IMR-90 (cell line): ENCODE results near the gene ATG9B. TPM values are rescaled to one million over a fixed set of nuclear protein-coding genes. Genes with fewer than 3 reads are reported as not detected.

ENCODE experiments used
- ATAC-seq: fragments of 200-7000 bp; cut with Tn5 transposase; 2 replicates; pipeline ENCODE4 v1.9.1; 2020; ENCODE audit warnings: low read depth, mild to moderate bottlenecking, moderate library complexity
- BruUV-seq: library from RNA; stranded (reverse); fragments of 400-500 nt; replicated peaks from 2 replicates; lab custom pipeline; 2021; lab: Mats Ljungman, UMichigan
- CTCF ChIA-PET: fragments of 300-600 bp; formaldehyde crosslinking; extraction: SDS; loops from one replicate; lab custom pipeline; 2021; ENCODE audit warnings: antibody characterized with exemption; lab: Yijun Ruan, JAX
- POLR2A ChIA-PET: fragments of 300-600 bp; sonication (Branson Sonifier 250); formaldehyde crosslinking; loops from one replicate; lab custom pipeline; 2022; ENCODE audit warnings: antibody characterized with exemption; ENCODE audit not compliant: unreplicated experiment; lab: Charles Lee
- DNase-seq: peaks from one replicate; pipeline ENCODE4 v3.0.0; 2013
- H2AFZ ChIP-seq: replicated peaks from 2 replicates; pipeline ENCODE3; 2013; ENCODE audit warnings: low read length, mild to moderate bottlenecking; ENCODE audit not compliant: poor library complexity
- H2AK5ac ChIP-seq: 2 replicates; pipeline ENCODE4 v1.6.1; 2013; ENCODE audit warnings: low read depth, low read length, inconsistent platforms
- H2AK9ac ChIP-seq: replicated peaks from 2 replicates; pipeline ENCODE3; 2013; ENCODE audit warnings: mild to moderate bottlenecking, low read depth, low read length, moderate library complexity; ENCODE audit not compliant: poor library complexity
- H2BK120ac ChIP-seq: 2 replicates; pipeline ENCODE4 v1.6.1; 2013; ENCODE audit warnings: low read depth, low read length, inconsistent platforms
- H2BK15ac ChIP-seq: 3 replicates; pipeline ENCODE4 v1.6.1; 2013; ENCODE audit warnings: low read depth, low read length, inconsistent platforms
- H2BK20ac ChIP-seq: 2 replicates; pipeline ENCODE4 v1.6.1; 2013; ENCODE audit warnings: low read depth, mild to moderate bottlenecking, inconsistent platforms, low read length, moderate library complexity
- H2BK5ac ChIP-seq: 2 replicates; pipeline ENCODE4 v1.6.1; 2013; ENCODE audit warnings: mild to moderate bottlenecking, low read depth, low read length, inconsistent platforms; ENCODE audit not compliant: poor library complexity, severe bottlenecking
- H3K14ac ChIP-seq: replicated peaks from 2 replicates; pipeline ENCODE4 v1.6.1; 2013; ENCODE audit warnings: low read depth, low read length, inconsistent platforms
- H3K18ac ChIP-seq: 2 replicates; pipeline ENCODE4 v1.6.1; 2013; ENCODE audit warnings: low read depth, low read length, control low read depth
- H3K23ac ChIP-seq: 2 replicates; pipeline ENCODE4 v1.6.1; 2013; ENCODE audit warnings: low read depth, low read length, inconsistent platforms
- H3K27ac ChIP-seq: 2 replicates; pipeline ENCODE4 v1.5.1; 2013; ENCODE audit warnings: mild to moderate bottlenecking, control low read depth, low read length; ENCODE audit not compliant: insufficient read depth
- H3K27me3 ChIP-seq: 2 replicates; pipeline ENCODE4 v1.6.1; 2013; ENCODE audit warnings: low read length; ENCODE audit not compliant: control insufficient read depth, insufficient read depth
- H3K36me3 ChIP-seq: 2 replicates; pipeline ENCODE4 v1.6.1; 2013; ENCODE audit warnings: low read length, mixed read lengths; ENCODE audit not compliant: control insufficient read depth, insufficient read depth
- H3K4ac ChIP-seq: 2 replicates; pipeline ENCODE4 v1.6.1; 2013; ENCODE audit warnings: low read depth, low read length, inconsistent platforms
- H3K4me1 ChIP-seq: 2 replicates; pipeline ENCODE4 v1.6.1; 2013; ENCODE audit warnings: low read length, mixed read lengths; ENCODE audit not compliant: control insufficient read depth, insufficient read depth
- H3K4me2 ChIP-seq: 2 replicates; pipeline ENCODE4 v1.6.1; 2013; ENCODE audit warnings: low read depth, mild to moderate bottlenecking, control low read depth, low read length, moderate library complexity
- H3K4me3 ChIP-seq: 2 replicates; pipeline ENCODE4 v1.5.1; 2013; ENCODE audit warnings: low read depth, mild to moderate bottlenecking, control low read depth, low read length, moderate library complexity; ENCODE audit not compliant: insufficient read depth
- H3K56ac ChIP-seq: 2 replicates; pipeline ENCODE4 v1.6.1; 2013; ENCODE audit warnings: low read length, inconsistent platforms; ENCODE audit not compliant: insufficient read depth; ENCODE audit errors: extremely low read depth
- H3K79me1 ChIP-seq, 2 experiments: 2 replicates each; pipeline ENCODE4 v1.6.1; 2013; ENCODE audit warnings: low read length in 2 of 2, inconsistent platforms in 1 of 2, low read depth in 1 of 2
- H3K9ac ChIP-seq: 2 replicates; pipeline ENCODE4 v1.6.1; 2013; ENCODE audit warnings: low read depth, low read length, control low read depth
- H3K9me1 ChIP-seq: 2 replicates; pipeline ENCODE4 v1.6.1; 2013; ENCODE audit warnings: low read length, inconsistent platforms; ENCODE audit not compliant: insufficient read depth
- H3K9me3 ChIP-seq: 2 replicates; pipeline ENCODE4 v1.6.1; 2013; ENCODE audit warnings: low read length; ENCODE audit not compliant: control insufficient read depth, insufficient read depth
- H4K20me1 ChIP-seq: 2 replicates; pipeline ENCODE4 v1.6.1; 2013; ENCODE audit warnings: low read length, inconsistent platforms; ENCODE audit not compliant: insufficient read depth
- H4K5ac ChIP-seq: 2 replicates; pipeline ENCODE4 v1.6.1; 2013; ENCODE audit warnings: mild to moderate bottlenecking, low read depth, low read length, control low read depth
- H4K8ac ChIP-seq, 2 experiments: 2 replicates each; pipeline ENCODE4 v1.6.1; 2013; ENCODE audit warnings: low read depth in 2 of 2, low read length in 2 of 2, control low read depth in 1 of 2, inconsistent platforms in 1 of 2
- H4K91ac ChIP-seq: 2 replicates; pipeline ENCODE4 v1.6.1; 2013; ENCODE audit warnings: low read depth, low read length, inconsistent platforms; ENCODE audit not compliant: insufficient read depth
- BHLHE40 ChIP-seq: fragments of 150-350 bp; IDR thresholded peaks from 2 replicates; pipeline ENCODE4 v1.6.1; 2016; ENCODE audit warnings: mild to moderate bottlenecking, low read depth, low read length
- CEBPB ChIP-seq: IDR thresholded peaks from 2 replicates; pipeline ENCODE4 v1.6.1; 2012; ENCODE audit warnings: low read depth, low read length, improper control_type of control experiment
- CHD1 ChIP-seq: IDR thresholded peaks from 2 replicates; pipeline ENCODE4 v1.6.1; 2012; ENCODE audit warnings: low read depth, low read length, improper control_type of control experiment
- CTCF ChIP-seq: conservative IDR thresholded peaks from 2 replicates; pipeline ENCODE4 v1.5.1; 2012; ENCODE audit warnings: mild to moderate bottlenecking, low read depth, low read length, improper control_type of control experiment
- ELK1 ChIP-seq: fragments of 150-350 bp; IDR thresholded peaks from 2 replicates; pipeline ENCODE4 v1.6.1; 2016; ENCODE audit warnings: low read depth, mild to moderate bottlenecking, low read length, moderate library complexity, borderline replicate concordance
- FOS ChIP-seq: fragments of 150-350 bp; IDR thresholded peaks from 2 replicates; pipeline ENCODE4 v1.6.1; 2016; ENCODE audit warnings: low read depth, low read length
- MAFK ChIP-seq: IDR thresholded peaks from 2 replicates; pipeline ENCODE4 v1.6.1; 2012; ENCODE audit warnings: low read depth, low read length, improper control_type of control experiment
- MAZ ChIP-seq: IDR thresholded peaks from 2 replicates; pipeline ENCODE4 v1.6.1; 2012; ENCODE audit warnings: low read depth, mild to moderate bottlenecking, low read length, improper control_type of control experiment, moderate library complexity, borderline replicate concordance
- MXI1 ChIP-seq: IDR thresholded peaks from 2 replicates; pipeline ENCODE4 v1.6.1; 2012; ENCODE audit warnings: low read depth, mild to moderate bottlenecking, low read length, moderate library complexity, borderline replicate concordance
- NFE2L2 ChIP-seq: fragments of 150-350 bp; IDR thresholded peaks from 2 replicates; pipeline ENCODE4 v1.6.1; 2016; ENCODE audit warnings: low read depth, mild to moderate bottlenecking, low read length
- POLR2A ChIP-seq: IDR thresholded peaks from 2 replicates; pipeline ENCODE4 v1.6.1; 2012; ENCODE audit warnings: mild to moderate bottlenecking, low read depth, low read length
- RAD21 ChIP-seq: IDR thresholded peaks from 2 replicates; pipeline ENCODE4 v1.6.1; 2012; ENCODE audit warnings: low read length, improper control_type of control experiment
- RCOR1 ChIP-seq: IDR thresholded peaks from 2 replicates; pipeline ENCODE4 v1.6.1; 2012; ENCODE audit warnings: mild to moderate bottlenecking, low read length, improper control_type of control experiment; ENCODE audit not compliant: insufficient replicate concordance
- RFX5 ChIP-seq: IDR thresholded peaks from 2 replicates; pipeline ENCODE4 v1.8.0; 2012; ENCODE audit warnings: low read depth, mild to moderate bottlenecking, low read length, moderate library complexity
- SMC3 ChIP-seq: fragments of 150-350 bp; IDR thresholded peaks from 2 replicates; pipeline ENCODE4 v1.6.1; 2016; ENCODE audit warnings: low read depth, mild to moderate bottlenecking, antibody characterized with exemption, low read length, moderate library complexity
- USF2 ChIP-seq: fragments of 150-350 bp; IDR thresholded peaks from 2 replicates; pipeline ENCODE4 v1.6.1; 2017; ENCODE audit warnings: mild to moderate bottlenecking, antibody characterized with exemption, low read length, low read depth
- WGBS, 2 experiments: methylation state at CpG; one replicate each; pipeline versions ENCODE4 v1.1.5 to v1.1.7; 2013; ENCODE audit warnings: missing lambda C conversion rate in 2 of 2; ENCODE audit not compliant: insufficient read length in 1 of 2; ENCODE audit errors: extremely low coverage in 2 of 2; 5-methylcytosine and 5-hydroxymethylcytosine counted together
- dilution Hi-C: fragments of 300-500 bp; cut with HindIII; formaldehyde crosslinking; loops from one replicate; pipeline ENCODE4 v1.14.3; 2018; ENCODE audit warnings: low sequenced_read_pairs; ENCODE audit not compliant: unreplicated experiment
- in situ Hi-C: fragments of 300-500 bp; cut with MboI; formaldehyde crosslinking; loops from 3 replicates; pipeline ENCODE4 v1.14.3; 2019; ENCODE audit warnings: low sequenced_read_pairs, inconsistent platforms, mixed read lengths
- intact Hi-C: fragments of 100-400 bp; cut with micrococcal nuclease; formaldehyde crosslinking; loops from 2 replicates; pipeline ENCODE4 v1.10.0; 2022
- polyA plus RNA-seq, 3 experiments: library from polyadenylated mRNA; depleted of rRNA; stranded (reverse); fragments of >200 nt; gene quantifications; 2 replicates each; pipeline ENCODE4 v1.2.3, GENCODE V29; 2012; ENCODE audit warnings: low replicate concordance in 1 of 3
- total RNA-seq: library from RNA; depleted of rRNA; stranded (reverse); fragments of >200 nt; gene quantifications from 2 replicates; pipeline ENCODE4 v1.2.3, GENCODE V29; 2012

ATG9B gene
- total and polyA plus RNA-seq, 2 of the 4 experiments (the other 2 are of a cell fraction): 0.18 to 0.91 TPM

DNA sequence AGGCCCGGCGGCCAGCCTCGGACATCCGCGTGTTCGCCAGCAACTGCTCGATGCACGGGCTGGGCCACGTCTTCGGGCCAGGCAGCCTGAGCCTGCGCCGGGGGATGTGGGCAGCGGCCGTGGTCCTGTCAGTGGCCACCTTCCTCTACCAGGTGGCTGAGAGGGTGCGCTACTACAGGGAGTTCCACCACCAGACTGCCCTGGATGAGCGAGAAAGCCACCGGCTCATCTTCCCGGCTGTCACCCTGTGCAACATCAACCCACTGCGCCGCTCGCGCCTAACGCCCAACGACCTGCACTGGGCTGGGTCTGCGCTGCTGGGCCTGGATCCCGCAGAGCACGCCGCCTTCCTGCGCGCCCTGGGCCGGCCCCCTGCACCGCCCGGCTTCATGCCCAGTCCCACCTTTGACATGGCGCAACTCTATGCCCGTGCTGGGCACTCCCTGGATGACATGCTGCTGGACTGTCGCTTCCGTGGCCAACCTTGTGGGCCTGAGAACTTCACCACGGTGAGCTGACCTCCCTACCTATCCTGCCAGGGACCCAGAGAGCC is 24.7 kb upstream of the ATG9B start:
- Histone ChIP-seq H3K4ac (no peak overlapping the region), H3K9me3 (no peaks in the 10 kb centered on the region), H2AK5ac (no peak overlapping the region), H3K36me3 (peaks cover 5% of the 10 kb centered on the region; the same call in 1 of the 2 replicates), H3K27ac (no peak overlapping the region), H3K4me2 (no peak overlapping the region), H3K9me1 (peaks cover 6% of the 10 kb centered on the region; the same call in 1 of the 2 replicates), H4K20me1 (peaks cover 18% of the 10 kb centered on the region), H2BK15ac (no peak overlapping the region), H3K14ac (no peak overlapping the region), H4K8ac (no peak overlapping the region), H3K27me3 (no peaks in the 10 kb centered on the region; the same call in 1 of the 2 replicates), H3K23ac (no peak overlapping the region), H3K79me1 (no peaks in the 10 kb centered on the region), H2BK120ac (no peak overlapping the region), H2AFZ (no peak overlapping the region), H4K5ac (no peak overlapping the region), H2BK5ac (no peak overlapping the region), H3K56ac (no peak overlapping the region), H3K4me1 (peaks cover 11% of the 10 kb centered on the region; the same call in 1 of the 2 replicates), H3K9ac (no peak overlapping the region), H2BK20ac (no peak overlapping the region), H4K91ac (no peak overlapping the region), H3K4me3 (no peak overlapping the region), H2AK9ac (no peak overlapping the region), H3K18ac (no peak overlapping the region)
- DNase-seq: no peak
- BruUV-seq: no TSS peak
- no peak for TF ChIP-seq MAFK
- TF ChIP-seq USF2: no peak
- TF ChIP-seq SMC3: no peak
- TF ChIP-seq MXI1: no peak
- no peak for TF ChIP-seq FOS
- TF ChIP-seq RAD21: no peak
- no peak for TF ChIP-seq MAZ
- no peak for TF ChIP-seq POLR2A
- no peak for TF ChIP-seq CHD1
- no peak for TF ChIP-seq CEBPB
- no peak for TF ChIP-seq NFE2L2
- no peak for TF ChIP-seq ELK1
- TF ChIP-seq RCOR1: no peak
- TF ChIP-seq BHLHE40: no peak
- TF ChIP-seq RFX5: no peak
- no peak for TF ChIP-seq CTCF
- in situ Hi-C loops (no loop called here), intact Hi-C loops (no loop called here), dilution Hi-C loops (no loop called here)
- 97% methylated on average over 14 of the region's 38 CpGs; no CpG with 5 or more reads in 1 of the 2 experiments for WGBS, 2 experiments
- ChIA-PET CTCF (no interaction called here), POLR2A (no interaction called here)
- ATAC-seq: no peak
